ENCODE data around the gene ISCA2. TPM values are rescaled to one million over a fixed set of nuclear protein-coding genes. Genes with fewer than 3 reads are reported as not detected.

ISCA2 gene
- total RNA-seq, 1 donor from 2014 or later: 21.2 TPM

GRCh38 chr14:74507085-74507484, 13.5 kb downstream of the ISCA2 start:
- Mint-ChIP-seq H3K27me3 (ENCODE audit: low read depth, unreplicated experiment) (peaks cover 8% of the 10 kb centered on the region), H3K4me3 (ENCODE audit: unreplicated experiment) (peak overlapping the region; percentile 4), H3K27ac (ENCODE audit: unreplicated experiment) (no peak overlapping the region), H3K36me3 (ENCODE audit: low read depth, unreplicated experiment) (peaks cover 41% of the 10 kb centered on the region), H3K4me1 (ENCODE audit: low read depth, unreplicated experiment) (peaks cover 12% of the 10 kb centered on the region), H3K9me3 (ENCODE audit: unreplicated experiment) (peaks cover 3% of the 10 kb centered on the region)
- H3K9ac ChIP-seq (ENCODE audit: low read length): no peak overlapping the region
- no peak overlapping the region for H3K4me3 ChIP-seq (ENCODE audit: insufficient read depth, low read depth, low read length)
- TF ChIP-seq EZH2 (IDR thresholded peaks at IDR 0.05; ENCODE audit: insufficient read depth, low read length) (no peak), CTCF (IDR thresholded peaks at IDR 0.05; ENCODE audit: insufficient read depth, low read depth, low read length) (no peak)
- H3K9me3 ChIP-seq (ENCODE audit: insufficient read depth, low read depth, low read length): no peaks in the 10 kb centered on the region
- no peak overlapping the region for H2AFZ ChIP-seq (ENCODE audit: low read depth, low read length)
- FAIRE-seq (no peak), DNase-seq (ENCODE audit: low read depth) (no peak)
- no peaks in the 10 kb centered on the region for H3K79me2 ChIP-seq (ENCODE audit: insufficient read depth, low read length)
- no peak overlapping the region for H3K4me2 ChIP-seq (ENCODE audit: low read length)
- no peaks in the 10 kb centered on the region for H4K20me1 ChIP-seq (ENCODE audit: insufficient read depth, low read length)
- no peak overlapping the region for H3K27ac ChIP-seq (ENCODE audit: low read depth, low read length)
- peaks cover 23% of the 10 kb centered on the region for H3K36me3 ChIP-seq (ENCODE audit: insufficient read depth, low read length)
- no peaks in the 10 kb centered on the region for H3K27me3 ChIP-seq (ENCODE audit: insufficient read depth, low read length)
- peaks cover 21% of the 10 kb centered on the region for H3K4me1 ChIP-seq (ENCODE audit: insufficient read depth, low read length)

GRCh38 chr14:74507840-74508239, 14.3 kb downstream of the ISCA2 start:
- Histone ChIP-seq H3K27me3 (ENCODE audit: insufficient read depth, low read length) (no peaks in the 10 kb centered on the region), H3K9me3 (ENCODE audit: insufficient read depth, low read depth, low read length) (no peaks in the 10 kb centered on the region), H3K9ac (ENCODE audit: low read length) (no peak overlapping the region), H3K36me3 (ENCODE audit: insufficient read depth, low read length) (peaks cover 23% of the 10 kb centered on the region), H3K4me2 (ENCODE audit: low read length) (no peak overlapping the region), H3K4me3 (ENCODE audit: insufficient read depth, low read depth, low read length) (no peak overlapping the region), H3K79me2 (ENCODE audit: insufficient read depth, low read length) (no peaks in the 10 kb centered on the region), H3K27ac (ENCODE audit: low read depth, low read length) (no peak overlapping the region), H2AFZ (ENCODE audit: low read depth, low read length) (no peak overlapping the region), H4K20me1 (ENCODE audit: insufficient read depth, low read length) (no peaks in the 10 kb centered on the region), H3K4me1 (ENCODE audit: insufficient read depth, low read length) (peaks cover 26% of the 10 kb centered on the region)
- Mint-ChIP-seq H3K27ac (ENCODE audit: unreplicated experiment) (no peak overlapping the region), H3K4me1 (ENCODE audit: low read depth, unreplicated experiment) (peaks cover 11% of the 10 kb centered on the region), H3K36me3 (ENCODE audit: low read depth, unreplicated experiment) (peaks cover 46% of the 10 kb centered on the region), H3K9me3 (ENCODE audit: unreplicated experiment) (peaks cover 3% of the 10 kb centered on the region), H3K27me3 (ENCODE audit: low read depth, unreplicated experiment) (peaks cover 8% of the 10 kb centered on the region), H3K4me3 (ENCODE audit: unreplicated experiment) (peak overlapping the region; percentile 43)
- DNase-seq (ENCODE audit: low read depth) (no peak), FAIRE-seq (no peak)
- TF ChIP-seq EZH2 (IDR thresholded peaks at IDR 0.05; ENCODE audit: insufficient read depth, low read length) (no peak), CTCF (IDR thresholded peaks at IDR 0.05; ENCODE audit: insufficient read depth, low read depth, low read length) (no peak)

DNA sequence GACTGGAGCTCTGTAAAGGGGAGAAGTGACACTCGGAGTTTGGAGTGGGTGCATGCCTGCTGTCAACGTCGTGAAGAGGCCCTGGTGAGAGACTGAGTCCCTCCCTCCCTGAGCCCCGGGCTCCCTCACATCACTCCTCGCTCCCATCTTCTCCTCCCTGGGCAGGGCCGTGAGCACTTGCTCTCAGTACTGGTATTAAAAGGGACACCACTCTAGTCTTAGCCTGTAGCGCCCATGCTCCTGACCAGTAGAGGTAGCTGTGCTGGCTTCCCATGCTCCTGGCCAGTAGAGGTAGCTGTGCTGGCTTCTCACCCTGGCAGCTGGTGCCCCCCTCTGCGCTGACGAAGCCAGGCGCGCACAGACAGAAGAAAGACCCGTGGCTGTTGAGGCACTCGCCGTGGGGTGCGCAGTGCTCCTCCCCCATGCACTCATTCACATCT, 14.7 kb downstream of the ISCA2 start:
- TF ChIP-seq EZH2 (IDR thresholded peaks at IDR 0.05; ENCODE audit: insufficient read depth, low read length) (no peak), CTCF (IDR thresholded peaks at IDR 0.05; ENCODE audit: insufficient read depth, low read depth, low read length) (peak; percentile 24)
- Mint-ChIP-seq H3K27me3 (ENCODE audit: low read depth, unreplicated experiment) (peaks cover 8% of the 10 kb centered on the region), H3K27ac (ENCODE audit: unreplicated experiment) (no peak overlapping the region), H3K4me1 (ENCODE audit: low read depth, unreplicated experiment) (peaks cover 11% of the 10 kb centered on the region), H3K36me3 (ENCODE audit: low read depth, unreplicated experiment) (peaks cover 49% of the 10 kb centered on the region), H3K4me3 (ENCODE audit: unreplicated experiment) (no peak overlapping the region), H3K9me3 (ENCODE audit: unreplicated experiment) (peaks cover 3% of the 10 kb centered on the region)
- Histone ChIP-seq H3K9me3 (ENCODE audit: insufficient read depth, low read depth, low read length) (no peaks in the 10 kb centered on the region), H3K4me2 (ENCODE audit: low read length) (no peak overlapping the region), H3K9ac (ENCODE audit: low read length) (no peak overlapping the region), H3K27me3 (ENCODE audit: insufficient read depth, low read length) (no peaks in the 10 kb centered on the region), H3K36me3 (ENCODE audit: insufficient read depth, low read length) (peaks cover 23% of the 10 kb centered on the region), H3K79me2 (ENCODE audit: insufficient read depth, low read length) (no peaks in the 10 kb centered on the region), H3K27ac (ENCODE audit: low read depth, low read length) (no peak overlapping the region), H2AFZ (ENCODE audit: low read depth, low read length) (no peak overlapping the region), H3K4me1 (ENCODE audit: insufficient read depth, low read length) (peaks cover 26% of the 10 kb centered on the region), H4K20me1 (ENCODE audit: insufficient read depth, low read length) (no peaks in the 10 kb centered on the region), H3K4me3 (ENCODE audit: insufficient read depth, low read depth, low read length) (no peak overlapping the region)
- FAIRE-seq (no peak), DNase-seq (ENCODE audit: low read depth) (no peak)

Data from astrocyte (in vitro differentiated cells and primary cell).